GM23338 (cell line): ENCODE results near the gene USF2. TPM values are rescaled to one million over a fixed set of nuclear protein-coding genes. Genes with fewer than 3 reads are reported as not detected.

ENCODE experiments used
- ATAC-seq: fragments of 200-7000 bp; cut with Tn5 transposase; 3 replicates; pipeline ENCODE4 v1.9.1; 2020
- DNase-seq: peaks from one replicate; pipeline ENCODE4 v3.0.0-alpha.2; 2015; ENCODE audit warnings: low spot score
- H2AFZ ChIP-seq: fragments of 200-600 bp; sonication (generic); 2 replicates; pipeline ENCODE4 v1.8.0; 2016; ENCODE audit warnings: antibody characterized with exemption, mild to moderate bottlenecking, moderate library complexity
- H3F3A ChIP-seq: fragments of 200-600 bp; sonication (generic); replicated peaks from 2 replicates; pipeline ENCODE4 v1.8.0; 2017; ENCODE audit warnings: antibody characterized with exemption, mixed run types, low read depth
- H3K27ac ChIP-seq: fragments of 200-600 bp; sonication (generic); 2 replicates; pipeline ENCODE4 v1.6.1; 2016; ENCODE audit warnings: low read depth
- H3K27me3 ChIP-seq: fragments of 200-600 bp; sonication (generic); 2 replicates; pipeline ENCODE4 v1.8.0; 2016; ENCODE audit warnings: mild to moderate bottlenecking, mixed run types, moderate library complexity; ENCODE audit not compliant: insufficient read depth
- H3K36me3 ChIP-seq: fragments of 200-600 bp; sonication (generic); 2 replicates; pipeline ENCODE4 v1.8.0; 2016; ENCODE audit warnings: mild to moderate bottlenecking; ENCODE audit not compliant: insufficient read depth
- H3K4me1 ChIP-seq: fragments of 200-600 bp; sonication (generic); 2 replicates; pipeline ENCODE4 v1.8.0; 2016; ENCODE audit warnings: mild to moderate bottlenecking, moderate library complexity; ENCODE audit not compliant: insufficient read depth
- H3K4me2 ChIP-seq: fragments of 200-600 bp; sonication (generic); 2 replicates; pipeline ENCODE4 v1.7.1; 2017; ENCODE audit warnings: mixed run types
- H3K4me3 ChIP-seq: fragments of 200-600 bp; sonication (generic); 2 replicates; pipeline ENCODE4 v1.6.1; 2016; ENCODE audit warnings: mixed run types
- H3K79me2 ChIP-seq: fragments of 200-600 bp; sonication (generic); replicated peaks from 2 replicates; pipeline ENCODE4 v1.8.0; 2017; ENCODE audit warnings: mild to moderate bottlenecking; ENCODE audit not compliant: insufficient read depth
- H3K9me2 ChIP-seq: fragments of 200-600 bp; sonication (generic); 2 replicates; pipeline ENCODE4 v1.8.0; 2017; ENCODE audit not compliant: insufficient read depth
- H4K20me1 ChIP-seq: fragments of 200-600 bp; sonication (generic); replicated peaks from 2 replicates; pipeline ENCODE4 v1.8.0; 2017; ENCODE audit warnings: mild to moderate bottlenecking; ENCODE audit not compliant: insufficient read depth
- H3K27ac Mint-ChIP-seq: 2 replicates; pipeline ENCODE4 v1.8.0; 2020; ENCODE audit warnings: inconsistent platforms, mild to moderate bottlenecking, moderate library complexity, mixed read lengths
- H3K27me3 Mint-ChIP-seq: 3 replicates; pipeline ENCODE4 v1.8.0; 2022; ENCODE audit warnings: low read depth, mild to moderate bottlenecking, moderate library complexity, mixed read lengths, inconsistent platforms; ENCODE audit not compliant: insufficient read depth, poor library complexity
- H3K36me3 Mint-ChIP-seq: 3 replicates; pipeline ENCODE4 v1.8.0; 2021; ENCODE audit warnings: low read depth, mild to moderate bottlenecking, inconsistent platforms, moderate library complexity, mixed read lengths
- H3K4me1 Mint-ChIP-seq: 3 replicates; pipeline ENCODE4 v1.8.0; 2020; ENCODE audit warnings: mild to moderate bottlenecking, inconsistent platforms, mixed read lengths
- H3K4me3 Mint-ChIP-seq: 3 replicates; pipeline ENCODE4 v1.8.0; 2021; ENCODE audit warnings: moderate library complexity, mild to moderate bottlenecking, inconsistent platforms, mixed read lengths
- H3K9me3 Mint-ChIP-seq: 3 replicates; pipeline ENCODE4 v1.8.0; 2020; ENCODE audit warnings: moderate library complexity, mild to moderate bottlenecking, inconsistent platforms, mixed read lengths
- CREB1 ChIP-seq: fragments of 250-450 bp; sonication (Bioruptor Pico); IDR thresholded peaks from 2 replicates; pipeline ENCODE4 v1.5.0; 2020; ENCODE audit warnings: low read depth, mild to moderate bottlenecking, moderate library complexity
- EZH2 ChIP-seq: fragments of 200-600 bp; sonication (generic); IDR thresholded peaks from one replicate; pipeline ENCODE4 v1.8.0; 2017; ENCODE audit warnings: antibody characterized with exemption, mild to moderate bottlenecking, low read depth; ENCODE audit not compliant: unreplicated experiment
- EZH2phosphoT487 ChIP-seq: fragments of 200-600 bp; sonication (generic); IDR thresholded peaks from one replicate; pipeline ENCODE4 v1.8.1; 2018; ENCODE audit warnings: antibody characterized with exemption; ENCODE audit not compliant: unreplicated experiment
- JUNB ChIP-seq: IDR thresholded peaks from one replicate; pipeline ENCODE4 v1.6.1; 2016; ENCODE audit warnings: antibody characterized with exemption; ENCODE audit not compliant: unreplicated experiment
- NANOG ChIP-seq: IDR thresholded peaks from 2 replicates; pipeline ENCODE4 v1.6.1; 2016; ENCODE audit warnings: antibody characterized with exemption, borderline replicate concordance
- POLR2AphosphoS5 ChIP-seq: IDR thresholded peaks from 2 replicates; pipeline ENCODE4 v1.6.1; 2016; ENCODE audit warnings: antibody characterized with exemption, low read depth
- STAT1 ChIP-seq: IDR thresholded peaks from one replicate; pipeline ENCODE4 v1.6.1; 2016; ENCODE audit warnings: antibody characterized with exemption; ENCODE audit not compliant: unreplicated experiment
- ZNF114 ChIP-seq: fragments of 250-450 bp; sonication (Bioruptor Pico); IDR thresholded peaks from 2 replicates; pipeline ENCODE4 v1.5.0; 2020; ENCODE audit warnings: mild to moderate bottlenecking, moderate library complexity
- ZNF331 ChIP-seq: fragments of 250-450 bp; sonication (Bioruptor Pico); IDR thresholded peaks from 2 replicates; pipeline ENCODE4 v1.5.0; 2020; ENCODE audit warnings: low read depth, mild to moderate bottlenecking, moderate library complexity
- polyA plus RNA-seq: library from polyadenylated mRNA; unstranded; fragments of >200 nt; fragmentation: Nextera tagmentation; extraction: Ambion mirVana; gene quantifications from 2 replicates; pipeline ENCODE4 v1.2.1, GENCODE V29; 2016
- total RNA-seq: library from RNA; depleted of rRNA; stranded (reverse); fragments of >200 nt; shearing (Covaris generic); gene quantifications from 2 replicates; pipeline ENCODE4 v1.2.3, GENCODE V29; 2014
- TF ChIP-seq, protein P1 (sequence below), 2 experiments: fragments of 200-600 bp in 1 of 2; sonication (generic) in 1 of 2; conservative IDR thresholded peaks; 2 replicates each; pipeline versions ENCODE4 v1.5.1 to v1.6.1; 2016 to 2017; ENCODE audit warnings: antibody characterized with exemption in 2 of 2, low read depth in 2 of 2, mild to moderate bottlenecking in 2 of 2, moderate library complexity in 1 of 2
- TF ChIP-seq, protein P2 (sequence below): IDR thresholded peaks from one replicate; pipeline ENCODE4 v1.6.1; 2018; ENCODE audit warnings: antibody characterized with exemption; ENCODE audit not compliant: unreplicated experiment
- TF ChIP-seq, protein P3 (sequence below): fragments of 250-450 bp; sonication (Bioruptor Pico); IDR thresholded peaks from 2 replicates; pipeline ENCODE4 v1.5.0; 2020; ENCODE audit warnings: mild to moderate bottlenecking, moderate library complexity
- TF ChIP-seq, protein P4 (sequence below): IDR thresholded peaks from 2 replicates; pipeline ENCODE4 v1.6.1; 2016; ENCODE audit warnings: antibody characterized with exemption

Gene USF2
- total and polyA plus RNA-seq, 2 experiments from 2014 or later, result 28.9 to 60.5 TPM

DNA sequence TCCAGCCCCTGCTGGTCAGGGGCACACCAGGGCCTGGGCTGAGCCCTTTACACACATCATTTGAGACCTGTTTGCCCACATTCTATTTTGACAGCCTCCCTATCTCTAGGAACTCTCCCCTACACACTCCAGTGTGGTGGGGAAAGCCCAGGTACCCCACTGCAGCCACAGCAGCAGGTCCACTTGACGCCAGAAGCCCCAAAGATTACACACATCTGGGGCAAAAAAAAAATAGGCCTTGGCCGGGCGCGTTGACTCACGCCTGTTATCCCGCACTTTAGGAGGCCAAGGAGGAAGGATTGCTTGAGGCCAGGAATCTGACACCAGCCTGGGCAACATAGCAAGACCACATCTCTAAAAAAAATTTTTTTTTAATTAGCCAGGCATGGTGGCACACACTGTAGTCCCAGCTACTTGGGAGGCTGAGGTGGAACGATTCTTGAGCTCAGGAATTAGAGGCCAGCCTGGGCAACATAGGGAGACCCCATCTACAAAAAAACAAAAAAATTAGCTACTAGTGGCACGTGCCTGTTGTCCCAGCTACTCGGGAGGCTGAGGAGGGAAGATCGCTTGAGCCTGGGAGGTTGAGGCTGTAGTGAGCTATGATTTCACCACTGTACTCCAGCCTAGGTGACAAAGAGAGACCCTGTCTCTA lies 42.2 kb downstream of the USF2 start:
- no peaks in the 10 kb centered on the region for H3F3A ChIP-seq
- no peak overlapping the region for H3K27ac Mint-ChIP-seq
- H3K4me1 Mint-ChIP-seq, result no peaks in the 10 kb centered on the region; the same call in 2 of the 3 replicates
- H3K4me3 Mint-ChIP-seq, result no peak overlapping the region
- H3K27me3 Mint-ChIP-seq, result peaks cover 8% of the 10 kb centered on the region
- H3K9me2 ChIP-seq, result no peaks in the 10 kb centered on the region
- no peaks in the 10 kb centered on the region for H3K36me3 ChIP-seq
- no peak overlapping the region for H3K4me2 ChIP-seq
- no peaks in the 10 kb centered on the region for H4K20me1 ChIP-seq
- H3K79me2 ChIP-seq, result no peaks in the 10 kb centered on the region
- no peaks in the 10 kb centered on the region for H3K36me3 Mint-ChIP-seq
- H3K27me3 ChIP-seq, result no peaks in the 10 kb centered on the region
- DNase-seq, result no peak
- H3K4me3 ChIP-seq, result no peak overlapping the region
- H3K9me3 Mint-ChIP-seq, result no peaks in the 10 kb centered on the region; the same call in 2 of the 3 replicates
- H3K4me1 ChIP-seq, result no peaks in the 10 kb centered on the region
- H2AFZ ChIP-seq, result no peak overlapping the region
- TF ChIP-seq STAT1 (no peak), NANOG (no peak), POLR2AphosphoS5 (no peak), EZH2phosphoT487 (no peak), JUNB (no peak), ZNF114 (CRISPR knock-in tag) (no peak), EZH2 (no peak), CREB1 (CRISPR knock-in tag) (no peak), ZNF331 (no peak)
- TF ChIP-seq, protein P1, sequence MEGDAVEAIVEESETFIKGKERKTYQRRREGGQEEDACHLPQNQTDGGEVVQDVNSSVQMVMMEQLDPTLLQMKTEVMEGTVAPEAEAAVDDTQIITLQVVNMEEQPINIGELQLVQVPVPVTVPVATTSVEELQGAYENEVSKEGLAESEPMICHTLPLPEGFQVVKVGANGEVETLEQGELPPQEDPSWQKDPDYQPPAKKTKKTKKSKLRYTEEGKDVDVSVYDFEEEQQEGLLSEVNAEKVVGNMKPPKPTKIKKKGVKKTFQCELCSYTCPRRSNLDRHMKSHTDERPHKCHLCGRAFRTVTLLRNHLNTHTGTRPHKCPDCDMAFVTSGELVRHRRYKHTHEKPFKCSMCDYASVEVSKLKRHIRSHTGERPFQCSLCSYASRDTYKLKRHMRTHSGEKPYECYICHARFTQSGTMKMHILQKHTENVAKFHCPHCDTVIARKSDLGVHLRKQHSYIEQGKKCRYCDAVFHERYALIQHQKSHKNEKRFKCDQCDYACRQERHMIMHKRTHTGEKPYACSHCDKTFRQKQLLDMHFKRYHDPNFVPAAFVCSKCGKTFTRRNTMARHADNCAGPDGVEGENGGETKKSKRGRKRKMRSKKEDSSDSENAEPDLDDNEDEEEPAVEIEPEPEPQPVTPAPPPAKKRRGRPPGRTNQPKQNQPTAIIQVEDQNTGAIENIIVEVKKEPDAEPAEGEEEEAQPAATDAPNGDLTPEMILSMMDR (conservative IDR thresholded peaks at IDR 0.05; ENCODE audit: low read depth in 2 of 2), result no peak
- TF ChIP-seq, protein P2, sequence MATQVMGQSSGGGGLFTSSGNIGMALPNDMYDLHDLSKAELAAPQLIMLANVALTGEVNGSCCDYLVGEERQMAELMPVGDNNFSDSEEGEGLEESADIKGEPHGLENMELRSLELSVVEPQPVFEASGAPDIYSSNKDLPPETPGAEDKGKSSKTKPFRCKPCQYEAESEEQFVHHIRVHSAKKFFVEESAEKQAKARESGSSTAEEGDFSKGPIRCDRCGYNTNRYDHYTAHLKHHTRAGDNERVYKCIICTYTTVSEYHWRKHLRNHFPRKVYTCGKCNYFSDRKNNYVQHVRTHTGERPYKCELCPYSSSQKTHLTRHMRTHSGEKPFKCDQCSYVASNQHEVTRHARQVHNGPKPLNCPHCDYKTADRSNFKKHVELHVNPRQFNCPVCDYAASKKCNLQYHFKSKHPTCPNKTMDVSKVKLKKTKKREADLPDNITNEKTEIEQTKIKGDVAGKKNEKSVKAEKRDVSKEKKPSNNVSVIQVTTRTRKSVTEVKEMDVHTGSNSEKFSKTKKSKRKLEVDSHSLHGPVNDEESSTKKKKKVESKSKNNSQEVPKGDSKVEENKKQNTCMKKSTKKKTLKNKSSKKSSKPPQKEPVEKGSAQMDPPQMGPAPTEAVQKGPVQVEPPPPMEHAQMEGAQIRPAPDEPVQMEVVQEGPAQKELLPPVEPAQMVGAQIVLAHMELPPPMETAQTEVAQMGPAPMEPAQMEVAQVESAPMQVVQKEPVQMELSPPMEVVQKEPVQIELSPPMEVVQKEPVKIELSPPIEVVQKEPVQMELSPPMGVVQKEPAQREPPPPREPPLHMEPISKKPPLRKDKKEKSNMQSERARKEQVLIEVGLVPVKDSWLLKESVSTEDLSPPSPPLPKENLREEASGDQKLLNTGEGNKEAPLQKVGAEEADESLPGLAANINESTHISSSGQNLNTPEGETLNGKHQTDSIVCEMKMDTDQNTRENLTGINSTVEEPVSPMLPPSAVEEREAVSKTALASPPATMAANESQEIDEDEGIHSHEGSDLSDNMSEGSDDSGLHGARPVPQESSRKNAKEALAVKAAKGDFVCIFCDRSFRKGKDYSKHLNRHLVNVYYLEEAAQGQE, result no peak
- TF ChIP-seq, protein P3, sequence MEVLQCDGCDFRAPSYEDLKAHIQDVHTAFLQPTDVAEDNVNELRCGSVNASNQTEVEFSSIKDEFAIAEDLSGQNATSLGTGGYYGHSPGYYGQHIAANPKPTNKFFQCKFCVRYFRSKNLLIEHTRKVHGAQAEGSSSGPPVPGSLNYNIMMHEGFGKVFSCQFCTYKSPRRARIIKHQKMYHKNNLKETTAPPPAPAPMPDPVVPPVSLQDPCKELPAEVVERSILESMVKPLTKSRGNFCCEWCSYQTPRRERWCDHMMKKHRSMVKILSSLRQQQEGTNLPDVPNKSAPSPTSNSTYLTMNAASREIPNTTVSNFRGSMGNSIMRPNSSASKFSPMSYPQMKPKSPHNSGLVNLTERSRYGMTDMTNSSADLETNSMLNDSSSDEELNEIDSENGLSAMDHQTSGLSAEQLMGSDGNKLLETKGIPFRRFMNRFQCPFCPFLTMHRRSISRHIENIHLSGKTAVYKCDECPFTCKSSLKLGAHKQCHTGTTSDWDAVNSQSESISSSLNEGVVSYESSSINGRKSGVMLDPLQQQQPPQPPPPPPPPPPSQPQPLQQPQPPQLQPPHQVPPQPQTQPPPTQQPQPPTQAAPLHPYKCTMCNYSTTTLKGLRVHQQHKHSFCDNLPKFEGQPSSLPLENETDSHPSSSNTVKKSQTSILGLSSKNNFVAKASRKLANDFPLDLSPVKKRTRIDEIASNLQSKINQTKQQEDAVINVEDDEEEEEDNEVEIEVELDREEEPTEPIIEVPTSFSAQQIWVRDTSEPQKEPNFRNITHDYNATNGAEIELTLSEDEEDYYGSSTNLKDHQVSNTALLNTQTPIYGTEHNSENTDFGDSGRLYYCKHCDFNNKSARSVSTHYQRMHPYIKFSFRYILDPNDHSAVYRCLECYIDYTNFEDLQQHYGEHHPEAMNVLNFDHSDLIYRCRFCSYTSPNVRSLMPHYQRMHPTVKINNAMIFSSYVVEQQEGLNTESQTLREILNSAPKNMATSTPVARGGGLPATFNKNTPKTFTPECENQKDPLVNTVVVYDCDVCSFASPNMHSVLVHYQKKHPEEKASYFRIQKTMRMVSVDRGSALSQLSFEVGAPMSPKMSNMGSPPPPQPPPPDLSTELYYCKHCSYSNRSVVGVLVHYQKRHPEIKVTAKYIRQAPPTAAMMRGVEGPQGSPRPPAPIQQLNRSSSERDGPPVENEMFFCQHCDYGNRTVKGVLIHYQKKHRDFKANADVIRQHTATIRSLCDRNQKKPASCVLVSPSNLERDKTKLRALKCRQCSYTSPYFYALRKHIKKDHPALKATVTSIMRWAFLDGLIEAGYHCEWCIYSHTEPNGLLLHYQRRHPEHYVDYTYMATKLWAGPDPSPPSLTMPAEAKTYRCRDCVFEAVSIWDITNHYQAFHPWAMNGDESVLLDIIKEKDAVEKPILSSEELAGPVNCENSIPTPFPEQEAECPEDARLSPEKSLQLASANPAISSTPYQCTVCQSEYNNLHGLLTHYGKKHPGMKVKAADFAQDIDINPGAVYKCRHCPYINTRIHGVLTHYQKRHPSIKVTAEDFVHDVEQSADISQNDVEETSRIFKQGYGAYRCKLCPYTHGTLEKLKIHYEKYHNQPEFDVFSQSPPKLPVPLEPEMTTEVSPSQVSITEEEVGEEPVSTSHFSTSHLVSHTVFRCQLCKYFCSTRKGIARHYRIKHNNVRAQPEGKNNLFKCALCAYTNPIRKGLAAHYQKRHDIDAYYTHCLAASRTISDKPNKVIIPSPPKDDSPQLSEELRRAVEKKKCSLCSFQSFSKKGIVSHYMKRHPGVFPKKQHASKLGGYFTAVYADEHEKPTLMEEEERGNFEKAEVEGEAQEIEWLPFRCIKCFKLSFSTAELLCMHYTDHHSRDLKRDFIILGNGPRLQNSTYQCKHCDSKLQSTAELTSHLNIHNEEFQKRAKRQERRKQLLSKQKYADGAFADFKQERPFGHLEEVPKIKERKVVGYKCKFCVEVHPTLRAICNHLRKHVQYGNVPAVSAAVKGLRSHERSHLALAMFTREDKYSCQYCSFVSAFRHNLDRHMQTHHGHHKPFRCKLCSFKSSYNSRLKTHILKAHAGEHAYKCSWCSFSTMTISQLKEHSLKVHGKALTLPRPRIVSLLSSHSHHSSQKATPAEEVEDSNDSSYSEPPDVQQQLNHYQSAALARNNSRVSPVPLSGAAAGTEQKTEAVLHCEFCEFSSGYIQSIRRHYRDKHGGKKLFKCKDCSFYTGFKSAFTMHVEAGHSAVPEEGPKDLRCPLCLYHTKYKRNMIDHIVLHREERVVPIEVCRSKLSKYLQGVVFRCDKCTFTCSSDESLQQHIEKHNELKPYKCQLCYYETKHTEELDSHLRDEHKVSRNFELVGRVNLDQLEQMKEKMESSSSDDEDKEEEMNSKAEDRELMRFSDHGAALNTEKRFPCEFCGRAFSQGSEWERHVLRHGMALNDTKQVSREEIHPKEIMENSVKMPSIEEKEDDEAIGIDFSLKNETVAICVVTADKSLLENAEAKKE (CRISPR knock-in tag), result no peak
- TF ChIP-seq, protein P4, sequence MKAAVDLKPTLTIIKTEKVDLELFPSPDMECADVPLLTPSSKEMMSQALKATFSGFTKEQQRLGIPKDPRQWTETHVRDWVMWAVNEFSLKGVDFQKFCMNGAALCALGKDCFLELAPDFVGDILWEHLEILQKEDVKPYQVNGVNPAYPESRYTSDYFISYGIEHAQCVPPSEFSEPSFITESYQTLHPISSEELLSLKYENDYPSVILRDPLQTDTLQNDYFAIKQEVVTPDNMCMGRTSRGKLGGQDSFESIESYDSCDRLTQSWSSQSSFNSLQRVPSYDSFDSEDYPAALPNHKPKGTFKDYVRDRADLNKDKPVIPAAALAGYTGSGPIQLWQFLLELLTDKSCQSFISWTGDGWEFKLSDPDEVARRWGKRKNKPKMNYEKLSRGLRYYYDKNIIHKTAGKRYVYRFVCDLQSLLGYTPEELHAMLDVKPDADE, result no peak
- no peak for ATAC-seq
- no peak overlapping the region for H3K27ac ChIP-seq
